Aorta (tissue), 5 donors: ENCODE measurements around the gene TBCA. TPM values are rescaled to one million over a fixed set of nuclear protein-coding genes. Genes with fewer than 3 reads are reported as not detected.

Source experiments
- ATAC-seq: fragments of 200-7000 bp; cut with Tn5 transposase; one replicate; pipeline ENCODE4 v1.9.1; 2022; ENCODE audit warnings: moderate library complexity; ENCODE audit not compliant: low FRiP score
- DNase-seq, 2 donors: peaks; one replicate each; pipeline ENCODE4 v3.0.0-alpha.2; 2020
- H3K27ac ChIP-seq, 2 donors: one replicate each; pipeline ENCODE4 v1.5.1; 2013; ENCODE audit warnings: low read length in 2 of 2, mild to moderate bottlenecking in 2 of 2, moderate library complexity in 2 of 2, control low read depth in 1 of 2, inconsistent platforms in 1 of 2, low read depth in 1 of 2
- H3K27me3 ChIP-seq, 2 donors: one replicate each; pipeline ENCODE4 v1.6.1; 2013; ENCODE audit warnings: control low read depth in 1 of 2, low read length in 1 of 2, mild to moderate bottlenecking in 1 of 2, moderate library complexity in 1 of 2; ENCODE audit not compliant: insufficient read depth in 2 of 2, control insufficient read depth in 1 of 2
- H3K36me3 ChIP-seq, 2 donors: one replicate each; pipeline ENCODE4 v1.6.1; 2013; ENCODE audit warnings: control low read depth in 1 of 2, low read length in 1 of 2, mild to moderate bottlenecking in 1 of 2; ENCODE audit not compliant: insufficient read depth in 2 of 2, control insufficient read depth in 1 of 2
- H3K4me1 ChIP-seq, 2 donors: one replicate each; pipeline ENCODE4 v1.6.1; 2013; ENCODE audit warnings: low read length in 2 of 2, control low read depth in 1 of 2, mild to moderate bottlenecking in 1 of 2, moderate library complexity in 1 of 2; ENCODE audit not compliant: insufficient read depth in 2 of 2, control insufficient read depth in 1 of 2
- H3K4me3 ChIP-seq, 2 donors: one replicate each; pipeline ENCODE4 v1.5.1; 2013; ENCODE audit warnings: low read length in 2 of 2, control low read depth in 1 of 2, mild to moderate bottlenecking in 1 of 2
- H3K9me3 ChIP-seq: one replicate; pipeline ENCODE4 v1.6.1; 2013; ENCODE audit warnings: mild to moderate bottlenecking, low read length; ENCODE audit not compliant: control insufficient read depth
- WGBS, 2 donors: extraction: QIAGEN DNeasy Blood & Tissue Kit; methylation state at CpG; one replicate each; pipeline ENCODE4 v1.1.7; 2013; 5-methylcytosine and 5-hydroxymethylcytosine counted together
- intact Hi-C, 2 donors: fragments of 100-400 bp; cut with DNase I; formaldehyde crosslinking; loops; one replicate each; pipeline versions ENCODE4 v1.14.2 to v1.15.0; 2022
- long read RNA-seq, 2 donors: library from polyadenylated mRNA; unstranded; transcript quantifications; one replicate each; pipeline ENCODE4 v2.0.0, GENCODE V29; 2020 to 2021
- polyA plus RNA-seq, 2 donors: library from polyadenylated mRNA; stranded (reverse); fragments of 200-250 nt; gene quantifications; one replicate each; pipeline ENCODE4 v1.2.3, GENCODE V29; 2013
- total RNA-seq, 2 donors: library from RNA; stranded (reverse); fragmentation: NEBNext Ultra II Directional; extraction: Animal tissue kit (Norgen Biotek cat#: 25700); gene quantifications; one replicate each; pipeline ENCODE4 v1.2.1, GENCODE V29; 2021
- donor health status: healthy with polysubstance abuse.
- donor health status: Bipolar disorder and iron deficiency.
- donor health status: DM: no; HTN: no; CAD: no.
- donor health status: DM: no; HTN: no; CAD: no.
- donor health status: DM: yes; HTN: yes; CAD: no.

The TBCA gene, protein sequence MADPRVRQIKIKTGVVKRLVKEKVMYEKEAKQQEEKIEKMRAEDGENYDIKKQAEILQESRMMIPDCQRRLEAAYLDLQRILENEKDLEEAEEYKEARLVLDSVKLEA
- total RNA-seq = 100 to 1,000 TPM in 1 of 2 donors, 10 to 100 TPM in 1; 98.9 to 123 TPM
- 100 to 1,000 TPM; 194 to 269 TPM for polyA plus RNA-seq
- long read RNA-seq, donor 1, transcript TBCA-202 (4 exons, 683 nt) = major isoform, 12 of 41 reads
- long read RNA-seq, donor 1, partial matches to known transcripts = 2 of 41 reads
- long read RNA-seq, donor 1, other reads (novel, unspliced or antisense) = 26 of 41 reads
- long read RNA-seq, donor 2, transcript TBCA-202 (4 exons, 683 nt) = major isoform, 17 of 25 reads
- long read RNA-seq, donor 2, partial matches to known transcripts = 0 of 25 reads
- long read RNA-seq, donor 2, other reads (novel, unspliced or antisense) = 5 of 25 reads

DNA sequence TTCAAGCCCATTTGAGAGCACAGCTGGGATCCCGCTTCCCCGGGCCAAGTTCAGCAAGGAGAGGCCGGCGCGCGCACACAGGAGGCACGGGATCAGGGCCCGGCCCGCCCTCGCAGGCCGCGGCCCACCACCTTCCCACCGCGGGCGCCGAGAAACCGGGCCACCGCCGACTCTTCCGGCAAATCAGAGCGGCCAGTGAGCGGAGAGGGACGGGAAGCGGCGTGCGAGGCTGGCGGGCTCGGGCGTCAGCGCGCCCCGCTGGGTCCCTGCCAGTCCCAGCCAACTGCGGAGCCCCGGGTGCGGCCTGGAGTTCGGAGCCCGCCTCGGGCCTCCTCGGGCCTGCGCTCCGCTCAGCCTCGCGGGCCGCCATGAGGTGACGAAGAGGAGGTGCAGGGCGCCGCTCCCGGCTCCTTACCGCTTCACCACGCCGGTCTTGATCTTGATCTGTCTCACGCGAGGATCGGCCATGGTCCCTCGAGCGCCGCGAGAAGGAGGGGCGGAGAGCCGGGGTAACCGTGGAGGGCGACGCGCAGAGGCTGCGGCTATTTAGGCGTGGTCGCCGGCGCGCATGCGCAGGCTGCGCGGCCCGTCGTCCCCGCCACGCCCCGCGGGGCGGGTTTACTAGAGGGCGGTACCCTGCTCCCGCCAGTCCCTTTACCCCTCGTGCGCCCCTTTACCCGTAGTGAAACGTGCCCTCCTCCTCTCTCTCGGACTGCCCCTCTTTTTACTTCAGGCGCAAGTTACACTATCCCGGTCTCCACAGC is at the start of gene TBCA:
Gene TBCA (minus strand): TSS at position 550 of the 764 bp plus-strand sequence. CDS start 82 bp downstream, at position 468.
- H3K36me3 ChIP-seq = no peaks in the 10 kb centered on the region
- H3K4me1 ChIP-seq = peaks cover 0 to 4% of the 10 kb centered on the region in 2 donors
- WGBS, 2 donors = 0 to 1% methylated on average over 65 to 89 of the region's 89 CpGs
- peak within 1 kb of the TSS; percentile 62 to 92 for H3K27ac ChIP-seq
- H3K4me3 ChIP-seq = peak within 1 kb of the TSS; percentile 65 to 78
- peak; percentile 99 for ATAC-seq
- intact Hi-C loops = no loop called here
- H3K9me3 ChIP-seq = no peaks in the 10 kb centered on the region
- peak; percentile 93 to 96 for DNase-seq
- H3K27me3 ChIP-seq = no peaks in the 10 kb centered on the region

DNA sequence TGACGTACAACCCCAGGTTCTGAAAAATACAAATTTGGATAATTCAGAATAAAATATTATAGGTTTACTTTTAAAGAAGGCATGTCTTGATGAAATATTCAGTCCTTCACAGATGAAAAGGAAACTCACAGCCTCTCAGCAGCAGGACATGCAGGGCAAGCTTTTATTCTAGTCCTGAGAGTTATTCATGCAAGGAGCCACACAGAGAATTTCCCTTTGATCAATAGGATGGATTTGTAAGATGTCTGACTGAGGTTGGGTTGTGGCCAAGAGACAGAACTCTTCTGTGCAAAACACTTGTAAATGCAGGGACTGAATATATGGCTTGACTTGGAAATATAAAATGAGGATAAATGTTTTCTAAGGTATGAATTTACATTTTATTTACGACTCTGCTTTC is 48.8 kb upstream of the TBCA start:
- H3K4me1 ChIP-seq = no peaks in the 10 kb centered on the region
- no peaks in the 10 kb centered on the region for H3K27me3 ChIP-seq
- no peak overlapping the region for H3K27ac ChIP-seq
- ATAC-seq (no peak), DNase-seq (no peak)
- no peaks in the 10 kb centered on the region for H3K36me3 ChIP-seq
- 86 to 88% methylated on average over 2 of the region's 2 CpGs for WGBS, 2 donors
- intact Hi-C loops = no loop called here
- H3K9me3 ChIP-seq = no peaks in the 10 kb centered on the region
- no peak overlapping the region for H3K4me3 ChIP-seq

DNA sequence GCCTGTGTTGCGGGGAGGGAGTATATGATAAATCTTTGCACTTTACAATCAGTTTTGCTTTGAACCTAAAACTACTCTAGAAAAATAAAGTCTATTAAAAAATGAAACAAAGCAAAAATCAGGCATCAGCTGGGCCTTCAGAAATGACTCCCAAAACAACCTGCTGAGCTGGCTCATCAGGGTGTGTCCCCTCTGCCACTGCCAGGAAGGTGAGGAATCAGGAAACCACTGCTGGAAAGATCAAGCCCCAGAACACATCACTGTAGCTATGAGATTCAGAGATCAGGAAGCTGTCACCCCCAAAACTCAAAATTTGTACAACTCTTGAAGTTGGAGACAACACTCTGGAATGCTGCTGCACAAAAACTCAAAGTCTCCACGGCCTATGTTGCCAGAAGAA is 40.5 kb upstream of the TBCA start:
- Histone ChIP-seq H3K27ac (no peak overlapping the region), H3K9me3 (no peaks in the 10 kb centered on the region), H3K4me3 (no peak overlapping the region), H3K4me1 (no peaks in the 10 kb centered on the region), H3K36me3 (no peaks in the 10 kb centered on the region), H3K27me3 (no peaks in the 10 kb centered on the region)
- ATAC-seq (no peak), DNase-seq (no peak)
- intact Hi-C loops = no loop called here
- WGBS, 2 donors = 23 to 29% methylated on average over 2 of the region's 2 CpGs

DNA sequence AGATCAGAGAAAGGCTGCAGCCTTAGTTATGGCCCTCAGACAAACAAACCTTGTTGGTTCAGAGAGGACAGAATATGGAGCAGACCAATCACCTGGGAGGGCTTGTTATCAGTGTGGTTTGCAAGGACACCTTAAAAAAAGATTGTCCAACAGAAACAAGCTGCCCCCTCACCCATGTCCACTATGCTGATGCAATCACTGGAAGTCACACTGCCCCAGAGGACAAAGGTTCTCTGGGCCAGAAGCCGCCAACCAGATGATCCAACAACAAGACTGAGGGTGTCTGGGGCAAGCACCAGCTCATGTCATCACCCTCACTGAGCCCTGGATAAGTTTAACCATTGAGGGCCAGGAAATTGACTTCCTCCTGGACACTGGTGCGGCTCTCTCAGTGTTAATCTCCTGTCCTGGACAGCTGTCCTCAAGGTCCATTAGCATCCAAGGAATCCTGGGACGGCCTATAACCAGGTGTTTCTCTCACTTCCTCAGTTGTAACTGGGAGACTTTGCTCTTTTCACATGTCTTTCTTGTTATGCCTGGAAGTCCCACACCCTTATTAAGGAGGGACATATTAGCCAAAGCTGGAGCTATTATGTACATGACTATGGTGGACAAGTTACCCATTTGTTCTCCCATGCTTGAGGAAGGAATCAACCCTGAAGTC is 36.9 kb upstream of the TBCA start:
- Histone ChIP-seq H3K4me3 (no peak overlapping the region), H3K9me3 (no peaks in the 10 kb centered on the region), H3K4me1 (no peaks in the 10 kb centered on the region), H3K36me3 (no peaks in the 10 kb centered on the region), H3K27ac (no peak overlapping the region), H3K27me3 (no peaks in the 10 kb centered on the region)
- DNase-seq (no peak), ATAC-seq (no peak)
- 83 to 88% methylated on average over 3 of the region's 3 CpGs for WGBS, 2 donors
- intact Hi-C loops = no loop called here

DNA sequence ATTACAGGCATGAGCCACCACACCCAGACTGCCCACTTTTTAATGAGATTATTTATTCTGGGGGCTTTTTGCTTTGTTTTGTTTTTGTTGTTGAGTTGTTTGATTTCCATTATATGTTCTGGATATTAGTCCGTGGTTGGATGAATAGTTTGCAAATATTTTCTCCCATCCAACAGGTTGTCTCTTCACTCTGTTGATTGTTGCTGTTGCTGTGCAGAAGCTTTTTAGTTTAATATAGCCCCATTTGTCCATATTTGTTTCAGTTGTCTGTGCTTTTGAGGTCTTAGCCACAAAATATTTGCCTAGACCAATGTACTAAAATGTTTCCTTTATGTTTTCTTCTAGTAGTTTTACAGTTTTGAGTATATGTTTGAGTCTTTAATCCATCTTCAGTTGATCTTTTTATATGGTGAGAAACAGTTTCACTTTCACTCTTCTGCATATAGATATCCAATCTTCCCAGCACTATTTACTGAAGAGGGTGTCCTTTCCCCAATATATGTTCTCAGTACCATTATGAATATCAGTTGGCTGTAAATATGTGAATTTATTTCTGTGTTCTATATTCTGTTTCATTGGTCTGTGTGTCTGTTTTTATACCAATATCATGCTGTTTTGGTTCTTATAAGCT is 30.2 kb upstream of the TBCA start:
- WGBS, 2 donors = 0 to 53% methylated on average over 1 of the region's 1 CpG
- Histone ChIP-seq H3K4me1 (no peaks in the 10 kb centered on the region), H3K4me3 (no peak overlapping the region), H3K27ac (no peak overlapping the region), H3K9me3 (peaks cover 1% of the 10 kb centered on the region), H3K27me3 (no peaks in the 10 kb centered on the region), H3K36me3 (no peaks in the 10 kb centered on the region)
- intact Hi-C loops = no loop called here
- no peak for DNase-seq
- no peak for ATAC-seq

DNA sequence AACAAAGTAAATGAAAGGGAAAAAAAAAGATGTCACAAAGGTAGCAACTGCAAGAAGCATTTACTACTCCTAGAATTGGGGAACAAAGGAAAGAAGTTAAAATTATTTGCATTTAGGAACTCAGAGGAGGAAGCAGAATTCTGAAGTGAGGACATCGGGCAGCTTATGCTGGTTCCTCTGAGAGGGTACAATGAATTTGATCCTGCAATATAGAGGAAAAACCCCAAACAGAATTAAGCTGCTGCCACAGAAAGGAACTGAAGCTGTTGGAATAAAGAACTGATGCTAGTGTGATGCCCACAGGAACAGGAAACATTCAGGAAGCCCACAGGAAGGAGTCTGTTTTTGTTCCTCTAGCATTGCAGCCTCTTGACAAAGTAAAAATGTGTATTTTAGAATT is 22.3 kb upstream of the TBCA start:
- Histone ChIP-seq H3K4me1 (no peaks in the 10 kb centered on the region), H3K4me3 (no peak overlapping the region), H3K36me3 (no peaks in the 10 kb centered on the region), H3K27me3 (no peaks in the 10 kb centered on the region), H3K9me3 (peaks cover 1% of the 10 kb centered on the region), H3K27ac (no peak overlapping the region)
- ATAC-seq = no peak
- whole genome bisulfite sequencing, 2 donors = 76 to 83% methylated on average over 1 of the region's 1 CpG
- intact Hi-C loops = no loop called here
- DNase-seq = no peak

DNA sequence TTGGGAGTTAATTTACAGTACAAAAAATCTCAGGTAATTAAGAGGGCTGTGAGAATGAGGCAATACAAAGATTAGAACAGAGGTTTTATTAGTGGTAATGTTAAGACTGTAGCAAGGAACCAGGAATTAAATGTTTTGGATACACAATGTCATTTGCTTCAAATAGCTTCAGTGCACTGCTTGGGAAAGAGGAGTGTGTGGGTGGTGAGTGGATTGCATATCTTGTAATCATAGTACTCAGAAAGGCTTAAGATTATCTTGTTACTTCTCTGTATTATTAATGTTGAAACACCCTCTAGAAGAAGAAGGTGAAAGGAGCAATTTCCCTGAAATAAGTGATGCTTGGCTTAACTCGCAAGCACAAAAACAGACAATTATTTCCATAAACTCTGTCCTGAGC is 21.0 kb upstream of the TBCA start:
- Histone ChIP-seq H3K4me1 (no peaks in the 10 kb centered on the region), H3K27ac (no peak overlapping the region), H3K27me3 (no peaks in the 10 kb centered on the region), H3K9me3 (peaks cover 1% of the 10 kb centered on the region), H3K4me3 (no peak overlapping the region), H3K36me3 (no peaks in the 10 kb centered on the region)
- 96 to 98% methylated on average over 1 of the region's 1 CpG for WGBS, 2 donors
- intact Hi-C loops = no loop called here
- ATAC-seq (no peak), DNase-seq (no peak)

DNA sequence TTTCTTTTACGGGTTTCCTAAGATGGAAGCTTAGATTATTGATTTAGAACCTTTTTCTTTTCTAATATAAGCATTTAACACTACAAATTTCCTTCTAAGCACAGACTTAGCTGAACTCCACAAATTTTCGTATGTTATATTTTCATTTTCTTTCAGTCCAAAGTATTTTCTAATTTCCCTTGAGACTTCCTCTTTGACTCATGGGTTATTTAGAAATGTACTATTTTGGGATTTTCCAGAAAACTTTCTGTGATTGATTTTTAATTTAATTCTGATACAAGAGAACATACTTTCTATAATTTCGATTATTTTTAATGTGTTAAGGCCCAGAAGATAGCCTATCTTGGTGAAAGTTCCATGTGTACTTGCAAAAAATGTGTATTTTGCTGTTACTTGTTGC is 19.7 kb upstream of the TBCA start:
- no peaks in the 10 kb centered on the region for H3K4me1 ChIP-seq
- peaks cover 1% of the 10 kb centered on the region for H3K9me3 ChIP-seq
- no peaks in the 10 kb centered on the region for H3K27me3 ChIP-seq
- no peak for ATAC-seq
- H3K36me3 ChIP-seq = no peaks in the 10 kb centered on the region
- H3K4me3 ChIP-seq = no peak overlapping the region
- WGBS, 2 donors = 70 to 72% methylated on average over 3 of the region's 3 CpGs
- no peak for DNase-seq
- no peak overlapping the region for H3K27ac ChIP-seq
- intact Hi-C loops = no loop called here
